BJ (cell line): ENCODE measurements around the gene RAB7B. TPM values are rescaled to one million over a fixed set of nuclear protein-coding genes. Genes with fewer than 3 reads are reported as not detected.
A peak's percentile ranks its signal among the peaks of the same experiment; 100 is the strongest.

Experiments used
- CTCF ChIA-PET: fragments of 350-600 bp; formaldehyde crosslinking; extraction: SDS; loops from one replicate; lab custom pipeline; 2021; ENCODE audit warnings: antibody characterized with exemption, inconsistent platforms; lab: Yijun Ruan, JAX
- POLR2A ChIA-PET: fragments of 300-600 bp; sonication (Branson Sonifier 250); formaldehyde crosslinking; extraction: SDS; loops from one replicate; lab custom pipeline; 2021; ENCODE audit warnings: antibody characterized with exemption; lab: Charles Lee
- DNase-seq: peaks from one replicate; pipeline ENCODE4 v3.0.0-alpha.2; 2011; ENCODE audit warnings: low read depth
- H3K27me3 ChIP-seq: 2 replicates; pipeline ENCODE4 v1.6.0; 2011; ENCODE audit warnings: low read length; ENCODE audit not compliant: control insufficient read depth, insufficient read depth
- H3K36me3 ChIP-seq: 2 replicates; pipeline ENCODE4 v1.5.1; 2011; ENCODE audit warnings: low read length; ENCODE audit not compliant: control insufficient read depth, insufficient read depth
- H3K4me3 ChIP-seq: 2 replicates; pipeline ENCODE4 v1.5.1; 2011; ENCODE audit warnings: low read depth, mild to moderate bottlenecking, control low read depth, low read length
- CTCF ChIP-seq: IDR thresholded peaks from 2 replicates; pipeline ENCODE4 v1.5.1; 2011; ENCODE audit warnings: low read depth, mild to moderate bottlenecking, control low read depth, inconsistent platforms, low read length, moderate library complexity; ENCODE audit not compliant: insufficient read depth
- polyA plus RNA-seq: library from polyadenylated mRNA; depleted of rRNA; stranded (reverse); fragments of >200 nt; gene quantifications from 2 replicates; pipeline ENCODE4 v1.2.3, GENCODE V29; 2011

The RAB7B gene
- polyA plus RNA-seq, 1 experiment, result 11.3 TPM

GRCh38 chr1:205976708-205977401 is 26.3 kb downstream of the RAB7B start:
- DNase-seq, result no peak
- ChIA-PET CTCF (interaction anchor here (0.6 to 12.7 kb wide), 53 partner anchors 10 to 388 kb away, joined by 3 to 514 read pairs (median 5); partner anchors contain the start of genes RAB29, RAB7B and SLC26A9), POLR2A (interaction anchor here (0.6 to 1.0 kb wide), 3 partner anchors 58 to 188 kb away, joined by 3 to 7 read pairs (median 6); no protein-coding TSS in a partner anchor)
- H3K27me3 ChIP-seq, result no peaks in the 10 kb centered on the region
- peak; percentile 26 for TF ChIP-seq CTCF
- no peaks in the 10 kb centered on the region for H3K36me3 ChIP-seq
- H3K4me3 ChIP-seq, result no peak overlapping the region

DNA sequence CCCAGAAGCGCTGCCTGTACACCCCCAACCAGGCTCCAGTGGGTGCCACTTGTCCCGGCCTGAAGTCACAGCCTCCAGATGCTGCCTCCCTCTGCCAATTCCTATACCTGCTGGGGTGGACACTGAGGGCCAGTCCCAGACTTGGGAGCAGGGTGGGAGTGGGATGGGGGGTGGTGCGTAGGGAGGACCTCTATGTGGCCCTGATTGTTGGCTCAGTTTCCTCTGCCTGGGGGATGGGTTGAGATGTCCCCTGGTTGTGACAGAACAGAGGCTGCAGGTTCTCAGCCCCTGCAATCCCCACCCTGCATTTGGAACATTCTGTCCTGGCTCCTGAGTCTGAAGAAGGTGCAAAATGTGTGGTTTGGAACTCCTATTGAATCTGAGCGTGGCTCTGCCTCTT is 27.2 kb downstream of the RAB7B start:
- no peak overlapping the region for H3K4me3 ChIP-seq
- ChIA-PET POLR2A (no interaction called here), CTCF (interaction anchor here (1.1 to 12.7 kb wide), 10 partner anchors 12 to 318 kb away, joined by 3 to 514 read pairs (median 52); partner anchors contain the start of gene SLC26A9)

DNA sequence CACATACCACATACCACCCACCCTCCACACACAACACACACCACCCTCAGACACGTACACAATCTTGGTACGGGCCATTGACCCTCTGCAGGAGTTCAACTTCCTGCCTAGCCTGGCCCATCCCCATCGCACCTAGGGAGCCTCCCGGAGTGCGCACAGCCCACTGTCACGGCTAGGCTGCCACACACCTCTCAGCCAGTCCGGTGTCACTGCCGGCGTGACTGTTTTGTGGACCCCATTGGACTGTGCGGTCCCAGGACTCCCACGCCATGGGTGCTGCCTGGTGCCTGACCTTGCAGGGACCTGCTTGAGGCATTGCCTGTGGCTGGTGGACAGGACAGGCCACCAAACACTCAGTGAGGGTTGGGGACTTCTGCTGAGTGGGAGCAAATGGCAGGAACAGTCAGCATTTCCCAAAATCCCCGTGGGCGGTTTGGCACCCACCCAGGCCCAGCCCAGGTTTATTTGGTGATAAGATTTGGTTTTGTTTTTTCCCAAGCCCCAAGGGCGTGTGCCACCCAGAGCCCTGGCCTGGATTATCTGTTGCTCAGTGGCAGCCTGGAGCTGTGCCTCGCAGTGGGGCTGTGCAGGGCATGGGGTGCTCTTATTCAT is 27.7 kb downstream of the RAB7B start:
- Histone ChIP-seq H3K36me3 (no peaks in the 10 kb centered on the region), H3K4me3 (no peak overlapping the region), H3K27me3 (no peaks in the 10 kb centered on the region)
- ChIA-PET CTCF (interaction anchor here (2.6 to 11.2 kb wide), 2 partner anchors 25 to 58 kb away, joined by 12 to 514 read pairs; no protein-coding TSS in a partner anchor), POLR2A (no interaction called here)
- DNase-seq, result no peak
- no peak for TF ChIP-seq CTCF

More for the DNA sequence above, 27.2 kb downstream of the RAB7B start:
- Histone ChIP-seq H3K27me3 (no peaks in the 10 kb centered on the region), H3K36me3 (no peaks in the 10 kb centered on the region)
- DNase-seq, result no peak
- TF ChIP-seq CTCF, result no peak

DNA sequence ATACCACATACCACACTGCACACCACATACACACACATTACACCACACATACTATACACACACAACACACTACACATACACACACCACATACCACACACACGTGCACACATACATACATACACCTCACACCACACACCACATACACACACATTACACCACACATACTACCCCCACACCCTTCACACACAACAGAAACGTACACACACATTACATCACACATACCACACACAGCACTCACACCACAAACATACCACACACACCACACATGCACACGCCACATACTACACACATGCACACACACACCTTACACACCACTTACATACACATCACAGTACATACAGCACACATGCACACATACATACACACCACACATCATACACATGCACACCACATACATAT is 28.5 kb downstream of the RAB7B start:
- no peak for DNase-seq
- Histone ChIP-seq H3K36me3 (no peaks in the 10 kb centered on the region), H3K4me3 (no peak overlapping the region), H3K27me3 (no peaks in the 10 kb centered on the region)
- POLR2A ChIA-PET, result no interaction called here
- CTCF ChIA-PET, result no interaction called here
- no peak for TF ChIP-seq CTCF
